ENCODE results near the gene RPS6KA2.

Gene RPS6KA2

GRCh38 chr6:166467436-166468000, 159.5 kb downstream of the RPS6KA2 start:
- TF ChIP-seq CTCF (IDR thresholded peaks at IDR 0.05): no peak

- TF ChIP-seq CTCF (IDR thresholded peaks at IDR 0.05): no peak
Measured at GRCh38 chr6:166466178-166467122, 160.6 kb downstream of the RPS6KA2 start.

- no peak for TF ChIP-seq CTCF (IDR thresholded peaks at IDR 0.05)
Measured at GRCh38 chr6:166465671-166466087, 161.4 kb downstream of the RPS6KA2 start.

- TF ChIP-seq CTCF (IDR thresholded peaks at IDR 0.05): no peak
Measured at GRCh38 chr6:166465003-166465399, 162.1 kb downstream of the RPS6KA2 start.

- TF ChIP-seq CTCF (IDR thresholded peaks at IDR 0.05): no peak
Measured at GRCh38 chr6:166464068-166465002, 162.7 kb downstream of the RPS6KA2 start.

- no peak for TF ChIP-seq CTCF (IDR thresholded peaks at IDR 0.05)
Measured at GRCh38 chr6:166463359-166464067, 163.5 kb downstream of the RPS6KA2 start.

Measured in LNCAP (cell line).